AG04450 (cell line): ENCODE measurements around the gene TBCC. TPM values are rescaled to one million over a fixed set of nuclear protein-coding genes. Genes with fewer than 3 reads are reported as not detected.
A peak's percentile ranks its signal among the peaks of the same experiment; 100 is the strongest.
"Not testable (repeated sequence)": the region's sequence is repeated elsewhere in the genome, so short reads cannot be mapped to it uniquely, and the experiment has no call there.

Experiments used
- CTCF ChIA-PET: fragments of 300-600, 350-600 bp; formaldehyde crosslinking; extraction: SDS; loops from one replicate; lab custom pipeline; 2022; ENCODE audit warnings: antibody characterized with exemption, inconsistent platforms; lab: Charles Lee
- POLR2A ChIA-PET: fragments of 350-600 bp; formaldehyde crosslinking; extraction: SDS; loops from one replicate; lab custom pipeline; 2021; ENCODE audit warnings: antibody characterized with exemption, inconsistent platforms; lab: Yijun Ruan, JAX
- DNase-seq: peaks from one replicate; pipeline ENCODE4 v3.0.0-alpha.2; 2011; ENCODE audit warnings: low read depth, low spot score
- H3K27ac ChIP-seq: one replicate; pipeline ENCODE4 v1.5.1; 2012; ENCODE audit warnings: low read depth, low read length, control low read depth
- H3K27me3 ChIP-seq: one replicate; pipeline ENCODE4 v1.6.0; 2012; ENCODE audit warnings: low read length; ENCODE audit not compliant: control insufficient read depth, insufficient read depth
- H3K4me3 ChIP-seq: 2 replicates; pipeline ENCODE4 v1.5.1; 2011; ENCODE audit warnings: mild to moderate bottlenecking, low read depth, low read length, control low read depth
- H3K9me3 ChIP-seq: 2 replicates; pipeline ENCODE4 v1.5.1; 2012; ENCODE audit warnings: low read length; ENCODE audit not compliant: control insufficient read depth, insufficient read depth
- CTCF ChIP-seq: IDR thresholded peaks from 2 replicates; pipeline ENCODE4 v1.5.1; 2011; ENCODE audit warnings: low read depth, low read length, control low read depth, inconsistent platforms
- polyA plus RNA-seq: library from polyadenylated mRNA; depleted of rRNA; stranded (reverse); fragments of >200 nt; gene quantifications from 2 replicates; pipeline ENCODE4 v1.2.3, GENCODE V29; 2011

The TBCC gene
- polyA plus RNA-seq, 1 experiment: 19.6 TPM

- CTCF ChIA-PET: no interaction called here
- no peak overlapping the region for H3K27ac ChIP-seq
- POLR2A ChIA-PET: no interaction called here
- no peaks in the 10 kb centered on the region for H3K9me3 ChIP-seq
- no peak for DNase-seq
- H3K27me3 ChIP-seq: no peaks in the 10 kb centered on the region
- no peak overlapping the region for H3K4me3 ChIP-seq
- no peak for TF ChIP-seq CTCF
These were observed 40.9 kb downstream of the TBCC start for GRCh38 chr6:42704937-42705374.

- CTCF ChIA-PET: no interaction called here
- no peak for TF ChIP-seq CTCF
- no peak overlapping the region for H3K4me3 ChIP-seq
- POLR2A ChIA-PET: no interaction called here
- no peaks in the 10 kb centered on the region for H3K9me3 ChIP-seq
- H3K27ac ChIP-seq: no peak overlapping the region
- DNase-seq: no peak
- H3K27me3 ChIP-seq: no peaks in the 10 kb centered on the region
These were observed 41.5 kb downstream of the TBCC start for GRCh38 chr6:42704251-42704936.

- H3K27me3 ChIP-seq, H3K4me3 ChIP-seq, H3K27ac ChIP-seq, H3K9me3 ChIP-seq, POLR2A ChIA-PET, DNase-seq: not testable (repeated sequence)
- CTCF ChIA-PET: interaction anchor here (0.6 to 1.3 kb wide), 2 partner anchors 24 to 79 kb away, joined by 3 to 7 read pairs; no protein-coding TSS in a partner anchor
These were observed 43.1 kb downstream of the TBCC start for GRCh38 chr6:42702786-42703185.

GRCh38 chr6:42702200-42702599 is 43.7 kb downstream of the TBCC start:
- ChIA-PET POLR2A (interaction anchor here (0.7 to 1.4 kb wide), 2 partner anchors 9 to 12 kb away, joined by 3 to 4 read pairs; no protein-coding TSS in a partner anchor), CTCF (interaction anchor here (0.6 to 1.3 kb wide), 2 partner anchors 24 to 78 kb away, joined by 3 to 7 read pairs; no protein-coding TSS in a partner anchor)
- TF ChIP-seq CTCF: no peak
- Histone ChIP-seq H3K4me3 (no peak overlapping the region), H3K27ac (peak overlapping the region; percentile 47), H3K27me3 (no peaks in the 10 kb centered on the region), H3K9me3 (no peaks in the 10 kb centered on the region)
- no peak for DNase-seq

GRCh38 chr6:42698217-42698616 is 47.7 kb downstream of the TBCC start:
- ChIA-PET POLR2A (interaction anchor here (0.7 kb wide), 2 partner anchors 14 to 26 kb away, joined by 7 to 8 read pairs; no protein-coding TSS in a partner anchor), CTCF (interaction anchor here (0.7 to 1.4 kb wide), 2 partner anchors 28 to 193 kb away, joined by 3 read pairs; no protein-coding TSS in a partner anchor)
- Histone ChIP-seq H3K4me3 (no peak overlapping the region), H3K27ac (no peak overlapping the region), H3K9me3 (no peaks in the 10 kb centered on the region), H3K27me3 (no peaks in the 10 kb centered on the region)
- DNase-seq: no peak
- TF ChIP-seq CTCF: no peak
